Measurements from ENCODE around the gene RCHY1.
A peak's percentile ranks its signal among the peaks of the same experiment; 100 is the strongest.
"Not testable (repeated sequence)": the region's sequence is repeated elsewhere in the genome, so short reads cannot be mapped to it uniquely, and the experiment has no call there.

Gene RCHY1

DNA sequence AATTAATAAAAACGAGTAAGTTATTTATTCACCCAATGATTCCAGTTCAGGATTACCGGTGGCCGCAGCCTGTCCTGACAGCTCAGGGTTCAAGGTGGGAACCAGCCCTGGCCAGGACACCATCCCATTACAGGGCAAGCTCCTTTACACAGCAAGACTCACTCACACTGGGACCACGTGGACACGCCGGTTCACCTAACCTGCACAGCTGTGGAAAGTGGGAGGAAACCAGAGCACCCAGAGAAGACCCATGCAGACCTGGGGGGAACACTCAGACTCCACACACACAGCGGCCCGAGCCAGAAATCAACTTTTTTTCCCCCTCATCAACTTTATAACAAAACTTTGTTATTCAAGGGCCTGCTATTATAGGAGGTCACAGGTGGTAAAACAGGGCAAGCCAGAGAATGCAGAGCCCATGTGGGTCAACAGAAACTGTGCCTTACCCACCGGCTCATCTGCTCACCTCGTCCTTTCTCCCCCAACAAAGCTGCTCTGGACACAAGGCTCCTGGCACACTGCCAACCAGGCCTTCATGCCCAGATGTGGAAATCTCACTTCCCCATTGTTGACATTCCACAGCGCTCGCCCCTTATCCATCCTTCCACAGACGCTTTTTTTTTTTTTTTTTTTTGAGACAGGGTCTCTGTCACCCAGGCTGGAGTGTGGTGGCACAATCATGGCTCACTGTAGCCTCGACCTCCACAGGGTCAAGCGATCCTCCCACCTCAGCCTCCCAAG lies 33.6 kb upstream of the RCHY1 start:
- H3K4me3 ChIP-seq (ENCODE audit: control insufficient read depth, low read depth, low read length): no peak overlapping the region
- DNase-seq (ENCODE audit: low read depth): peak; percentile 17
- TF ChIP-seq, protein P1, sequence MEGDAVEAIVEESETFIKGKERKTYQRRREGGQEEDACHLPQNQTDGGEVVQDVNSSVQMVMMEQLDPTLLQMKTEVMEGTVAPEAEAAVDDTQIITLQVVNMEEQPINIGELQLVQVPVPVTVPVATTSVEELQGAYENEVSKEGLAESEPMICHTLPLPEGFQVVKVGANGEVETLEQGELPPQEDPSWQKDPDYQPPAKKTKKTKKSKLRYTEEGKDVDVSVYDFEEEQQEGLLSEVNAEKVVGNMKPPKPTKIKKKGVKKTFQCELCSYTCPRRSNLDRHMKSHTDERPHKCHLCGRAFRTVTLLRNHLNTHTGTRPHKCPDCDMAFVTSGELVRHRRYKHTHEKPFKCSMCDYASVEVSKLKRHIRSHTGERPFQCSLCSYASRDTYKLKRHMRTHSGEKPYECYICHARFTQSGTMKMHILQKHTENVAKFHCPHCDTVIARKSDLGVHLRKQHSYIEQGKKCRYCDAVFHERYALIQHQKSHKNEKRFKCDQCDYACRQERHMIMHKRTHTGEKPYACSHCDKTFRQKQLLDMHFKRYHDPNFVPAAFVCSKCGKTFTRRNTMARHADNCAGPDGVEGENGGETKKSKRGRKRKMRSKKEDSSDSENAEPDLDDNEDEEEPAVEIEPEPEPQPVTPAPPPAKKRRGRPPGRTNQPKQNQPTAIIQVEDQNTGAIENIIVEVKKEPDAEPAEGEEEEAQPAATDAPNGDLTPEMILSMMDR (conservative IDR thresholded peaks at IDR 0.05; ENCODE audit: control insufficient read depth, insufficient read depth, low read depth, low read length): no peak

DNA sequence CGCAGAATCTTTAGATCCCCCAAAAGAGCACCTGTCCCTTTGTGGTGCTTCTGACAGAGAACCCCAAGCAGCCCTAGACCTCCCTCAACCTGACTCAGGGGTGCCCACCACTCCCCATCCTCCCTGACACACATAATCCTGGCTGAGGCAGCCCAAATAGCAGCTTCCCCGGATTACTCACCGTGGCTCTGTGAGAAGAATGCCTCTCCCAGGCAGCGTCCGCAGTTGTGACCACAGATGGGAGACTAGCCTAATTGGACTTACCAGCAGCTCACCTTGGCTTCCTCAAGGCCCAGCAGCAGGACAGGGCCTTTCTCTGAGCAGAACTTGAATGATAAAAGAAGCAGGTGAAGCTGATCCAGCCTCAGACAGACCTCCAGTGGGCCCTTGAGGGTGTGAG lies 31.3 kb upstream of the RCHY1 start:
- H3K4me3 ChIP-seq (ENCODE audit: control insufficient read depth, low read depth, low read length): no peak overlapping the region
- peak; percentile 61 for DNase-seq (ENCODE audit: low read depth)
- TF ChIP-seq, protein P1 (conservative IDR thresholded peaks at IDR 0.05; ENCODE audit: control insufficient read depth, insufficient read depth, low read depth, low read length): no peak

DNA sequence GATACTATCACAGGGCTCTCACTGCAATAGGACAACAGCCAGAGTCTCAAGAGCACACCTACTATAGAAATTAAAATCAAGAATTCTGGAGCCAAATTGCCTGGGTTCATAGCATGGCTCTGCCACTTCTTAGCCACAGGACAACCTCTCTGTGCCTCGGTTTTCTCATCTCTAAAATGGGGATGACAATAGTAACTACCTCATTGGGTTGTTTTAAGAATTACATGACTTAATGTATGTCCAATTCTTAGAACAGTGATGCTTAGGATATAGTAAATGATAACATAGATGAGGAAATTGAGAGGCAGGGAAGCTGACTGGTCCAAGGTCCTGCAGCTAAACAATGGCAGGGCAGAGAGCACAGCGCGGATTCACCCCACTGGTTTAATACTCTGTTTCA lies 30.7 kb upstream of the RCHY1 start:
- H3K4me3 ChIP-seq (ENCODE audit: control insufficient read depth, low read depth, low read length): no peak overlapping the region
- TF ChIP-seq, protein P1 (conservative IDR thresholded peaks at IDR 0.05; ENCODE audit: control insufficient read depth, insufficient read depth, low read depth, low read length): no peak
- no peak for DNase-seq (ENCODE audit: low read depth)

DNA sequence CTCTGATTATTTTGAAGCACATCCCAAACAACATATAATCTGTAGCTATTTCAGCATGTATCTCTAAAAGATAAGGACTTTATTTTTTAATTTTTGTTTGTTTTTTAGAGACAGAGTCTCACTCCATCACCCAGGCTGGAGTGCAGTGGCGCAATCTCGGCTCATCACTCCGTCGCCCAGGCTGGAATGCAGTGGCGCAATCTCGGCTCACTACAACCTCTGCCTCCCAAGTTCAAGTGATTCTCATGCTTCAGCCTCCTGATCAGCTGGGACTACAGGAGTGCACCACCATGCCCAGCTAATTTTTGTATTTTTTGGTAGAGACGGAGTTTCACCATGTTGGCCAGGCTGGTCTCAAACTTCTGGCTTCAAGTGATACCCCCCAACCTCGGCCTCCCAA lies 30.0 kb upstream of the RCHY1 start:
- DNase-seq (ENCODE audit: low read depth): peak; percentile 35
- H3K4me3 ChIP-seq (ENCODE audit: control insufficient read depth, low read depth, low read length): not testable (repeated sequence)

DNA sequence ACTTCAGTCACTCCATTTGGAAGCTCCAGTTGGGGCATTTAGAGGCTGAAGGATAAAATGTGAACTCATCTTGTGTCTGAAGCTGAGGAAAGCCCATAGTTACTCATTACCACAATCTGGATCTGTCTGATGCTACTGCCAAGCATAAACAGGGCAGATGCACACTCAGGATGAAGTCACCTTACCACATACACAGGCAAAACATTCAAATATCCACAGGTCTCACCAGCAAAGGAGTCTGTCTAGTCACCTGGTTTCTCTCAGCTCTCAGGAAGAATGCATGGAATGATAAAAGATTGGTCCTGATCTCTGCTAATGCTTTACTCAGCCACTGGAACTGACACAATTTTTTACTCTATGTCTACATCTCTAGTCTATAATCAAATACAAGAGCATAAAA lies 28.6 kb upstream of the RCHY1 start:
- peak; percentile 88 for DNase-seq (ENCODE audit: low read depth)
- TF ChIP-seq, protein P1 (conservative IDR thresholded peaks at IDR 0.05; ENCODE audit: control insufficient read depth, insufficient read depth, low read depth, low read length): no peak

DNA sequence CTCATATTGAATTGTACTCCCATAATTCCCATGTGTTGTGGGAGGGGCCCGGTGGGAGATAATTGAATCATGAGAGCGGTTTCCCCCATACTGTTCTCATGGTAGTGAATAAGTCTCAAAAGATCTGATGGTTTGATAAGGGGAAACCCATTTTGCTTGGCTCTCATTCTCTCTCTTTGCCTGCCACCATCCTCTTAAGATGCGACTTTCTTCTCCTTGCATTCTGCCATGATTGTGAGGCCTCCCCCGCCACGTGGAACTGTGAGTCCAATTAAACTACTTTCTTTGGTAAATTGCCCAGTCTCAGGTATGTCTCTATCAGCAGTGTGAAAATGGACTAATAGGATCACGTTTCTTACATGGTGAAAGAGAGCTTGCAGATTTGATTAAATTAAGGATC lies 23.1 kb upstream of the RCHY1 start:
- not testable (repeated sequence) for DNase-seq (ENCODE audit: low read depth); H3K4me3 ChIP-seq (ENCODE audit: control insufficient read depth, low read depth, low read length)

More for the DNA sequence above, 28.6 kb upstream of the RCHY1 start:
- no peak overlapping the region for H3K4me3 ChIP-seq (ENCODE audit: control insufficient read depth, low read depth, low read length)

DNA sequence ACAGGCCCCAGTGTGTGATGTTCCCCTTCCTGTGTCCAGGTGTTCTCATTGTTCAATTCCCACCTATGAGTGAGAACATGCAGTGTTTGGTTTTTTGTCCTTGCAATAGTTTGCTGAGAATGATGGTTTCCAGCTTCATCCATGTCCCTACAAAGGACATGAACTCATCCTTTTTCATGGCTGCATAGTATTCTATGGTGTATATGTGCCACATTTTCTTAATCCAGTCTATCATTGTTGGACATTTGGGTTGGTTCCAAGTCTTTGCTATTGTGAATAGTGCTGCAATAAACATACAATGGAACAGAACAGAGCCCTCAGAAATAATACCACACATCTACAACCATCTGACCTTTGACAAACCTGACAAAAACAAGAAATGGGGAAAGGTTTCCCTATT lies 19.7 kb upstream of the RCHY1 start:
- DNase-seq (ENCODE audit: low read depth); H3K4me3 ChIP-seq (ENCODE audit: control insufficient read depth, low read depth, low read length): not testable (repeated sequence)

DNA sequence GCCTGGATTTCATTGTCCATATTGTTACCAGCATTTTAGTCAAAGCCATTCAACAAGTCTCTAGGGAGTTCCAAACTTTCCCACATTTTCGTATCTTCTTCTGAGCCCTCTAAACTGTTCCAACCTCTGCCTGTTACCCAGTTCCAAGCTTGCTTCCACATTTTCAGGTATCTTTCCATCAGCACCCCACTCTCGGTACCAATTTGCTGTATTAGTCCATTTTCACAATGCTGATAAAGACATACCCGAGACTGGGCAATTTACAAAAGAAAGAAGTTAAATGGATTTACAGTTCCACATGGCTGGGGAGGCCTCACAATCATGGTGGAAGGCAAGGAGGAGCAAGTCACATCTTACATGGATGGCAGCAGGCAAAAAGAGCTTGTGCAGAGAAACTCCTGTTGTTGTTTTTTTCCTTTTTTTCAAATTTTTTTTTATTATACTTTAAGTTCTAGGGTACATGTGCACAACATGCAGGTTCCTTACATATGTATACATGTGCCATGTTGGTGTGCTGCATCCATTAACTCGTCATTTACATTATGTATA lies 19.2 kb upstream of the RCHY1 start:
- not testable (repeated sequence) for DNase-seq (ENCODE audit: low read depth); H3K4me3 ChIP-seq (ENCODE audit: control insufficient read depth, low read depth, low read length)

DNA sequence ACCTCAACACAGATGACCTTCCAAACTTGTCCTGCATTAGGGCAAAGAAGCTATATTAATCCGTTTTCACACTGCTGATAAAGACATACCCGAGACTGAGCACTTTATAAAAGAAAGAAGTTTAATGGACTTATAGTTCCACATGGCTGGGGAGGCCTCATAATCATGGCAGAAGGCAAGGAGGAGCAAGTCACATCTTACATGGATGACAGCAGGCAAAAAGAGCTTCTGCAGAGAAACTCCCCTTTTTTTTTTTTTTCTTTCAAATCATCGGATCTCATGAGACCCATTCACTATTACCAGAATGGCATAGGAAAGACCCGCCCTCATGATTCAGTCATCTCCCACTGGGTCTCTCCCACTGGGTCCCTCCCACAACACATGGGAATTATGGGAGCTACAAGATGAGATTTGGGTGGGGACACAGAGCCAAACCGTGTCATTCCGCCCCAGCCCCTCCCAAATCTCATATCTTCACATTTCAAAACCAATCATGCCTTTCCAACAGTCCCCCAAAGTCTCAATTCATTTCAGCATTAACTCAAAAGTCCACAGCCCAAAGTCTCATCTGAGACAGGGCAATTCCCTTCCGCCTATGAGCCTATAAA lies 17.4 kb upstream of the RCHY1 start:
- not testable (repeated sequence) for H3K4me3 ChIP-seq (ENCODE audit: control insufficient read depth, low read depth, low read length)

More for the DNA sequence above, 17.4 kb upstream of the RCHY1 start:
- DNase-seq (ENCODE audit: low read depth): not testable (repeated sequence)
